GM12878 (cell line): Measurements from ENCODE around the gene METTL13. TPM values are rescaled to one million over a fixed set of nuclear protein-coding genes. Genes with fewer than 3 reads are reported as not detected.
A peak's percentile ranks its signal among the peaks of the same experiment; 100 is the strongest.

Experiments used
- ATAC-seq: fragments of 200-7000 bp; cut with Tn5 transposase; 3 replicates; pipeline ENCODE4 v1.9.1; 2020; ENCODE audit warnings: mild to moderate bottlenecking, moderate library complexity
- BruUV-seq: library from RNA; stranded (reverse); fragments of 400-500 nt; replicated peaks from 2 replicates; lab custom pipeline; 2021; lab: Mats Ljungman, UMichigan
- CTCF ChIA-PET: fragments of 300-600 bp; sonication (Branson Sonifier 250); formaldehyde crosslinking; extraction: SDS; loops from one replicate; lab custom pipeline; 2021; ENCODE audit warnings: inconsistent platforms; lab: Yijun Ruan, JAX
- POLR2A ChIA-PET: fragments of 350-600 bp; formaldehyde crosslinking; extraction: SDS; loops from one replicate; lab custom pipeline; 2021; ENCODE audit warnings: inconsistent platforms; lab: Charles Lee
- RAD21 ChIA-PET: fragments of 300-600 bp; sonication (Branson Sonifier 250); formaldehyde crosslinking; loops from one replicate; lab custom pipeline; 2023; ENCODE audit warnings: antibody characterized with exemption; ENCODE audit not compliant: unreplicated experiment; lab: Charles Lee
- SMC1A ChIA-PET: fragments of 300-600 bp; sonication (Branson Sonifier 250); formaldehyde crosslinking; loops from one replicate; lab custom pipeline; 2023; ENCODE audit not compliant: unreplicated experiment, uncharacterized antibody; lab: Charles Lee
- DNase-seq: peaks from one replicate; pipeline ENCODE4 v3.0.0-alpha.2; 2011; ENCODE audit warnings: low read depth, low spot score
- FAIRE-seq: peaks from 3 replicates; lab custom pipeline; 2011; peaks lifted over from hg19 to GRCh38; lab: Jason Lieb, UNC
- H2AFZ ChIP-seq: 2 replicates; pipeline ENCODE4 v1.6.0; 2011; ENCODE audit warnings: low read depth, low read length, control low read depth; ENCODE audit not compliant: control insufficient read depth
- H3K27ac ChIP-seq: 2 replicates; pipeline ENCODE4 v1.5.1; 2011; ENCODE audit warnings: control low read depth; ENCODE audit not compliant: control insufficient read depth, insufficient read depth
- H3K27me3 ChIP-seq, 2 experiments: replicated peaks in 1 of 2; 2 replicates each; pipeline versions ENCODE4 v1.6.0 to v1.6.1; 2011; ENCODE audit warnings: low read length in 1 of 2; ENCODE audit not compliant: control insufficient read depth in 2 of 2, insufficient read depth in 2 of 2
- H3K36me3 ChIP-seq, 2 experiments: 2 replicates each; pipeline ENCODE4 v1.5.1; 2011; ENCODE audit warnings: low read length in 1 of 2; ENCODE audit not compliant: control insufficient read depth in 2 of 2, insufficient read depth in 2 of 2
- H3K4me1 ChIP-seq: 2 replicates; pipeline ENCODE4 v1.6.1; 2011; ENCODE audit warnings: mild to moderate bottlenecking, low read length, moderate library complexity, mixed read lengths; ENCODE audit not compliant: control insufficient read depth, insufficient read depth
- H3K4me2 ChIP-seq: 2 replicates; pipeline ENCODE4 v1.6.0; 2011; ENCODE audit warnings: control low read depth; ENCODE audit not compliant: control insufficient read depth, insufficient read depth
- H3K4me3 ChIP-seq: fragments of 200-600 bp; sonication (generic); 2 replicates; pipeline ENCODE4 v1.5.1; 2016
- H3K79me2 ChIP-seq: 2 replicates; pipeline ENCODE4 v1.6.0; 2011; ENCODE audit warnings: low read length; ENCODE audit not compliant: control insufficient read depth, insufficient read depth
- H3K9ac ChIP-seq: 2 replicates; pipeline ENCODE4 v1.8.0; 2011; ENCODE audit warnings: low read length, control low read depth, mixed read lengths; ENCODE audit not compliant: control insufficient read depth, insufficient read depth
- H3K9me3 ChIP-seq: replicated peaks from 3 replicates; pipeline ENCODE4 v1.5.1; 2011; ENCODE audit warnings: mild to moderate bottlenecking, low read length; ENCODE audit not compliant: control insufficient read depth, insufficient read depth
- H4K20me1 ChIP-seq: 2 replicates; pipeline ENCODE4 v1.6.0; 2011; ENCODE audit not compliant: control insufficient read depth, insufficient read depth
- ASH2L ChIP-seq: fragments of 300-600, 200-600 bp; sonication (generic); IDR thresholded peaks from 2 replicates; pipeline ENCODE4 v1.6.1; 2017; ENCODE audit warnings: low read depth, mild to moderate bottlenecking, borderline replicate concordance
- BCL11A ChIP-seq: IDR thresholded peaks from 2 replicates; pipeline ENCODE4 v1.6.1; 2011; ENCODE audit warnings: low read depth, low read length
- CHD2 ChIP-seq: IDR thresholded peaks from 2 replicates; pipeline ENCODE4 v1.6.1; 2011; ENCODE audit warnings: low read depth, low read length, improper control_type of control experiment, borderline replicate concordance
- E2F4 ChIP-seq: IDR thresholded peaks from 2 replicates; pipeline ENCODE4 v1.6.1; 2012; ENCODE audit warnings: low read depth, low read length, improper control_type of control experiment
- EP300 ChIP-seq, 2 experiments: fragments of 150-350 bp in 1 of 2; IDR thresholded peaks; 2 replicates each; pipeline ENCODE4 v1.6.1; 2011 to 2012; ENCODE audit warnings: low read depth in 2 of 2, low read length in 2 of 2, borderline replicate concordance in 1 of 2, improper control_type of control experiment in 1 of 2, inconsistent platforms in 1 of 2; ENCODE audit not compliant: control insufficient read depth in 1 of 2
- FOS ChIP-seq: IDR thresholded peaks from 3 replicates; pipeline ENCODE4 v1.6.1; 2011; ENCODE audit warnings: borderline replicate concordance; ENCODE audit not compliant: insufficient read length; ENCODE audit errors: extremely low read depth
- IRF3 ChIP-seq: fragments of 450-650 bp; IDR thresholded peaks from 2 replicates; pipeline ENCODE4 v1.6.1; 2014; ENCODE audit warnings: mild to moderate bottlenecking
- KDM1A ChIP-seq: fragments of 200-600 bp; sonication (generic); IDR thresholded peaks from 2 replicates; pipeline ENCODE4 v1.6.1; 2016; ENCODE audit warnings: borderline replicate concordance
- MEF2A ChIP-seq: IDR thresholded peaks from 2 replicates; pipeline ENCODE4 v1.6.1; 2011; ENCODE audit warnings: low read depth, mild to moderate bottlenecking, low read length, moderate library complexity; ENCODE audit not compliant: insufficient read depth
- MTA3 ChIP-seq: IDR thresholded peaks from 2 replicates; pipeline ENCODE4 v1.6.1; 2012; ENCODE audit warnings: low read length, inconsistent platforms, borderline replicate concordance
- NBN ChIP-seq: fragments of 450-650 bp; IDR thresholded peaks from 2 replicates; pipeline ENCODE4 v1.6.1; 2016
- NR2C2 ChIP-seq: IDR thresholded peaks from 2 replicates; pipeline ENCODE4 v1.6.1; 2011; ENCODE audit warnings: borderline replicate concordance, low read depth; ENCODE audit not compliant: control insufficient read depth, insufficient read length
- POLR2AphosphoS2 ChIP-seq: IDR thresholded peaks from 2 replicates; pipeline ENCODE4 v1.6.1; 2011; ENCODE audit warnings: low read depth, mild to moderate bottlenecking, low read length, improper control_type of control experiment, moderate library complexity
- STAT1 ChIP-seq: fragments of 450-650 bp; conservative IDR thresholded peaks from 2 replicates; pipeline ENCODE4 v1.6.1; 2014; ENCODE audit warnings: antibody characterized with exemption, mild to moderate bottlenecking
- TAF1 ChIP-seq: IDR thresholded peaks from 2 replicates; pipeline ENCODE4 v1.6.1; 2011; ENCODE audit warnings: mild to moderate bottlenecking, low read depth, low read length, borderline replicate concordance
- TBL1XR1 ChIP-seq: IDR thresholded peaks from 2 replicates; pipeline ENCODE4 v1.6.1; 2012; ENCODE audit warnings: low read depth, low read length, improper control_type of control experiment
- USF1 ChIP-seq: IDR thresholded peaks from 2 replicates; pipeline ENCODE4 v1.6.1; 2011; ENCODE audit warnings: borderline replicate concordance, low read depth, mild to moderate bottlenecking, moderate library complexity, mixed read lengths, low read length; ENCODE audit not compliant: insufficient read depth; ENCODE audit errors: extremely low read length
- ZNF217 ChIP-seq: fragments of 450-650 bp; IDR thresholded peaks from 2 replicates; pipeline ENCODE4 v1.6.1; 2017; ENCODE audit warnings: antibody characterized with exemption, mild to moderate bottlenecking
- WGBS: methylation state at CpG from one replicate; pipeline ENCODE4 v1.1.6; 2016; ENCODE audit warnings: low lambda C conversion rate; ENCODE audit not compliant: insufficient replicate concordance, insufficient coverage; ENCODE audit errors: missing lambda C conversion rate; 5-methylcytosine and 5-hydroxymethylcytosine counted together
- in situ Hi-C: fragments of 300-500 bp; cut with MboI; formaldehyde crosslinking; loops from 9 replicates; pipeline ENCODE4 v1.14.3; 2018; ENCODE audit warnings: mixed read lengths
- intact Hi-C: fragments of 100-400 bp; cut with micrococcal nuclease; formaldehyde crosslinking; loops from one replicate; pipeline ENCODE4 v1.14.2; 2022; ENCODE audit not compliant: unreplicated experiment
- polyA plus RNA-seq, 11 experiments: library from polyadenylated mRNA; depleted of rRNA in 4 of 11; unstranded in 6 of 11; stranded (reverse) in 5 of 11; fragments of >200 nt; fragmentation: Nextera tagmentation in 4 of 11; fragmentation: Illumina TruSeq in 1 of 11; extraction: Ambion mirVana in 4 of 11; extraction: Trizol in 1 of 11; gene quantifications; 1 replicate in 1 of 11; 2 replicates in 10 of 11; pipeline versions ENCODE4 v1.2.1 to v1.2.3, GENCODE V29; 2011 to 2016; ENCODE audit warnings: inconsistent platforms in 2 of 11, missing spikeins in 2 of 11, low read depth in 1 of 11
- total RNA-seq, 4 experiments: library from RNA; depleted of rRNA in 3 of 4; stranded (reverse); fragments of >200 nt in 3 of 4; fragmentation: Illumina TruSeq in 1 of 4; extraction: Trizol in 1 of 4; gene quantifications; 2 replicates each; pipeline versions ENCODE4 v1.2.1 to v1.2.3, GENCODE V29; 2013 to 2021

The METTL13 gene
- total and polyA plus RNA-seq, 10 of the 15 experiments (the other 5 are each of a cell fraction or from before 2014, with no cell fraction given): 12.2 to 47.2 (median 35.0) TPM

GRCh38 chr1:171807556-171807955 lies 26.1 kb downstream of the METTL13 start:
- 25% methylated on average over 4 of the region's 4 CpGs for WGBS
- Histone ChIP-seq H3K4me2 (no peak overlapping the region), H3K9ac (no peak overlapping the region), H4K20me1 (no peaks in the 10 kb centered on the region), H3K79me2 (no peaks in the 10 kb centered on the region), H3K9me3 (no peaks in the 10 kb centered on the region), H3K36me3 (no peaks in the 10 kb centered on the region; a peak in 1 of 4 replicates), H2AFZ (no peak overlapping the region), H3K27me3 (no peaks in the 10 kb centered on the region), H3K27ac (no peak overlapping the region), H3K4me3 (no peak overlapping the region), H3K4me1 (peaks cover 7% of the 10 kb centered on the region)
- ATAC-seq: peak; percentile 24; the same call in 2 of the 3 replicates
- DNase-seq: no peak
- ChIA-PET RAD21 (no interaction called here), SMC1A (interaction anchor here (0.6 to 1.1 kb wide), 2 partner anchors 9 to 28 kb away, joined by 3 to 4 read pairs; no protein-coding TSS in a partner anchor), POLR2A (no interaction called here), CTCF (interaction anchor here (0.6 to 1.4 kb wide), 2 partner anchors 176 to 372 kb away, joined by 3 read pairs; no protein-coding TSS in a partner anchor)
- intact Hi-C loops (loop anchor here (10.0 kb wide), 1 partner anchor 617 kb away; the partner anchor contains the start of gene C1orf105), in situ Hi-C loops (loop anchor here (5.0 kb wide), 1 partner anchor 175 kb away; no protein-coding TSS in a partner anchor)
- TF ChIP-seq NBN (no peak), NR2C2 (no peak), TAF1 (no peak), KDM1A (no peak), MTA3 (no peak), CHD2 (no peak), ASH2L (no peak), TBL1XR1 (no peak), EP300 (IDR thresholded peaks at IDR 0.05; ENCODE audit: borderline replicate concordance in 1 of 2, control insufficient read depth in 1 of 2, low read depth in 2 of 2, low read length in 2 of 2) (no peak), STAT1 (no peak), BCL11A (no peak), POLR2AphosphoS2 (no peak), FOS (no peak), USF1 (no peak), E2F4 (no peak), MEF2A (no peak), ZNF217 (no peak), IRF3 (no peak)
- no peak for FAIRE-seq
- BruUV-seq: no TSS peak
